SK-N-SH (cell line): ENCODE results near the gene TGM5. TPM values are rescaled to one million over a fixed set of nuclear protein-coding genes. Genes with fewer than 3 reads are reported as not detected.

Source experiments
- CTCF ChIA-PET: fragments of 300-600, 350-600 bp; formaldehyde crosslinking; extraction: SDS; loops from one replicate; lab custom pipeline; 2021; lab: Yijun Ruan, JAX
- POLR2A ChIA-PET: fragments of 350-600 bp; sonication (Branson Sonifier 250); formaldehyde crosslinking; extraction: SDS; loops from one replicate; lab custom pipeline; 2020; ENCODE audit warnings: antibody characterized with exemption, inconsistent platforms; lab: Yijun Ruan, JAX
- DNase-seq: peaks from one replicate; pipeline ENCODE4 v3.0.0; 2012
- H2AFZ ChIP-seq: fragments of 200-600 bp; sonication (generic); 2 replicates; pipeline ENCODE4 v1.8.1; 2016; ENCODE audit warnings: antibody characterized with exemption, mild to moderate bottlenecking, low read depth
- H3F3A ChIP-seq: fragments of 200-600 bp; sonication (generic); replicated peaks from 2 replicates; pipeline ENCODE3; 2016; ENCODE audit warnings: antibody characterized with exemption, mild to moderate bottlenecking; ENCODE audit not compliant: insufficient read depth
- H3K27ac ChIP-seq, 2 experiments: fragments of 200-500 bp in 1 of 2; fragments of 200-600 bp in 1 of 2; sonication (Bioruptor generic) in 1 of 2; sonication (generic), shearing (Covaris generic) in 1 of 2; 2 replicates each; pipeline versions ENCODE4 v1.5.1 to v1.6.1; 2014 to 2016; ENCODE audit warnings: low read depth in 2 of 2, inconsistent platforms in 1 of 2, low read length in 1 of 2, mild to moderate bottlenecking in 1 of 2, mixed read lengths in 1 of 2
- H3K27me3 ChIP-seq: fragments of 200-600 bp; sonication (generic), shearing (Covaris generic); 2 replicates; pipeline ENCODE4 v1.6.1; 2016; ENCODE audit warnings: mixed run types; ENCODE audit not compliant: insufficient read depth
- H3K36me3 ChIP-seq, 2 experiments: fragments of 200-500 bp in 1 of 2; fragments of 200-600 bp in 1 of 2; sonication (Bioruptor generic) in 1 of 2; sonication (generic) in 1 of 2; replicated peaks in 1 of 2; 2 replicates each; pipeline versions ENCODE3 to v1.5.1; 2014 to 2016; ENCODE audit warnings: low read length in 1 of 2, mild to moderate bottlenecking in 1 of 2; ENCODE audit not compliant: insufficient read depth in 2 of 2, control insufficient read depth in 1 of 2
- H3K4me1 ChIP-seq, 2 experiments: fragments of 200-500 bp in 1 of 2; fragments of 200-600 bp in 1 of 2; sonication (Bioruptor generic) in 1 of 2; sonication (generic), shearing (Covaris generic) in 1 of 2; 2 replicates each; pipeline versions ENCODE4 v1.5.1 to v1.6.1; 2014 to 2016; ENCODE audit warnings: low read depth in 1 of 2, low read length in 1 of 2, mixed run types in 1 of 2; ENCODE audit not compliant: insufficient read depth in 2 of 2, control insufficient read depth in 1 of 2
- H3K4me2 ChIP-seq: fragments of 200-600 bp; sonication (generic), shearing (Covaris generic); 2 replicates; pipeline ENCODE4 v1.6.1; 2017; ENCODE audit warnings: mixed run types
- H3K4me3 ChIP-seq, 2 experiments: fragments of 200-500 bp in 1 of 2; fragments of 200-600 bp in 1 of 2; sonication (Bioruptor generic) in 1 of 2; sonication (generic), shearing (Covaris generic) in 1 of 2; 2 replicates each; pipeline versions ENCODE4 v1.5.1 to v1.8.1; 2014 to 2016; ENCODE audit warnings: low read depth in 2 of 2, inconsistent platforms in 1 of 2, low read length in 1 of 2, mild to moderate bottlenecking in 1 of 2, mixed read lengths in 1 of 2, moderate library complexity in 1 of 2
- H3K79me2 ChIP-seq: fragments of 200-600 bp; sonication (generic); 2 replicates; pipeline ENCODE4 v1.8.1; 2017; ENCODE audit warnings: mild to moderate bottlenecking; ENCODE audit not compliant: insufficient read depth
- H3K9ac ChIP-seq: fragments of 200-600 bp; sonication (generic); 2 replicates; pipeline ENCODE4 v1.6.1; 2017; ENCODE audit warnings: mixed run types
- H3K9me2 ChIP-seq: fragments of 200-600 bp; sonication (generic); 2 replicates; pipeline ENCODE4 v1.6.1; 2017; ENCODE audit warnings: mixed run types
- H3K9me3 ChIP-seq: fragments of 200-600 bp; sonication (generic); 2 replicates; pipeline ENCODE4 v1.6.1; 2017; ENCODE audit warnings: mixed run types, mild to moderate bottlenecking, moderate library complexity
- H4K20me1 ChIP-seq: fragments of 200-600 bp; sonication (generic); 2 replicates; pipeline ENCODE4 v1.6.1; 2017; ENCODE audit warnings: mild to moderate bottlenecking, mixed run types; ENCODE audit not compliant: insufficient read depth
- ELF1 ChIP-seq: IDR thresholded peaks from 2 replicates; pipeline ENCODE4 v1.4.0; 2012
- EP300 ChIP-seq, 2 experiments: IDR thresholded peaks; 2 replicates each; pipeline versions ENCODE4 v1.4.0 to v1.6.1; 2012; ENCODE audit warnings: borderline replicate concordance in 1 of 2, low read depth in 1 of 2, low read length in 1 of 2
- EZH2phosphoT487 ChIP-seq: fragments of 200-600 bp; sonication (generic); IDR thresholded peaks from 2 replicates; pipeline ENCODE4 v1.6.1; 2017; ENCODE audit warnings: low read depth, mixed run types, mild to moderate bottlenecking, antibody characterized with exemption, moderate library complexity, borderline replicate concordance
- FOSL2 ChIP-seq: IDR thresholded peaks from 2 replicates; pipeline ENCODE4 v1.4.0; 2012; ENCODE audit warnings: low read depth, mild to moderate bottlenecking, moderate library complexity, borderline replicate concordance
- FOXJ3 ChIP-seq: sonication (generic); formaldehyde crosslinking; IDR thresholded peaks from 2 replicates; pipeline ENCODE4 v1.5.1; 2020; ENCODE audit warnings: mild to moderate bottlenecking, missing genetic modification reagents
- GATA2 ChIP-seq: sonication (generic); formaldehyde crosslinking; IDR thresholded peaks from 2 replicates; pipeline ENCODE4 v1.5.0; 2020; ENCODE audit warnings: mild to moderate bottlenecking, missing genetic modification reagents
- JUND ChIP-seq: IDR thresholded peaks from 2 replicates; pipeline ENCODE4 v1.4.0; 2012
- MAX ChIP-seq: IDR thresholded peaks from 2 replicates; pipeline ENCODE4 v1.4.0; 2012; ENCODE audit warnings: low read depth
- MXI1 ChIP-seq: IDR thresholded peaks from 2 replicates; pipeline ENCODE4 v1.6.1; 2012; ENCODE audit warnings: mild to moderate bottlenecking, low read depth, low read length, improper control_type of control experiment
- PBX3 ChIP-seq: IDR thresholded peaks from 2 replicates; pipeline ENCODE4; 2012
- POLR2AphosphoS5 ChIP-seq: IDR thresholded peaks from 2 replicates; pipeline ENCODE4 v1.6.1; 2012; ENCODE audit warnings: low read depth, low read length
- RAD21 ChIP-seq: IDR thresholded peaks from 2 replicates; pipeline ENCODE4 v1.6.1; 2012; ENCODE audit warnings: mild to moderate bottlenecking, low read length
- SIN3A ChIP-seq: IDR thresholded peaks from 2 replicates; pipeline ENCODE4 v1.6.1; 2012; ENCODE audit warnings: low read depth, mild to moderate bottlenecking, low read length, moderate library complexity, borderline replicate concordance
- TCF12 ChIP-seq: IDR thresholded peaks from 2 replicates; pipeline ENCODE4 v1.4.0; 2012
- YY1 ChIP-seq: IDR thresholded peaks from 2 replicates; pipeline ENCODE4 v1.4.0; 2012; ENCODE audit warnings: low read depth, mild to moderate bottlenecking
- ZBTB33 ChIP-seq: IDR thresholded peaks from 2 replicates; pipeline ENCODE4 v1.4.0; 2012; ENCODE audit warnings: low read depth, borderline replicate concordance
- WGBS: methylation state at CpG from one replicate; pipeline ENCODE4 v1.1.6; 2017; ENCODE audit warnings: low lambda C conversion rate; 5-methylcytosine and 5-hydroxymethylcytosine counted together
- polyA plus RNA-seq, 3 experiments: library from polyadenylated mRNA; depleted of rRNA; stranded (reverse); fragments of >200 nt; gene quantifications; 2 replicates each; pipeline ENCODE4 v1.2.3, GENCODE V29; 2012
- TF ChIP-seq, protein P1 (sequence below): fragments of 150-350 bp; IDR thresholded peaks from 2 replicates; pipeline ENCODE4 v1.6.1; 2016; ENCODE audit warnings: mild to moderate bottlenecking, low read depth, low read length

TGM5 gene
- polyA plus RNA-seq, 1 of the 3 experiments (the other 2 are of a cell fraction): not detected

- H3K27ac ChIP-seq: no peak overlapping the region
- H3K4me3 ChIP-seq: no peak overlapping the region
- no peaks in the 10 kb centered on the region for H3K9me2 ChIP-seq
- DNase-seq: no peak
- no peaks in the 10 kb centered on the region for H3K4me1 ChIP-seq
- WGBS: 62% methylated on average over 4 of the region's 4 CpGs
- no peak overlapping the region for H3K4me2 ChIP-seq
- H3K27me3 ChIP-seq: no peaks in the 10 kb centered on the region; the same call in 1 of the 2 replicates
- H3K9me3 ChIP-seq: no peaks in the 10 kb centered on the region
- no peaks in the 10 kb centered on the region for H3K36me3 ChIP-seq
- H3F3A ChIP-seq: no peaks in the 10 kb centered on the region
- TF ChIP-seq SIN3A (no peak), EZH2phosphoT487 (no peak), FOXJ3 (CRISPR knock-in tag) (no peak), MAX (no peak), ELF1 (no peak), MXI1 (no peak), GATA2 (CRISPR knock-in tag) (no peak), POLR2AphosphoS5 (no peak), ZBTB33 (no peak), TCF12 (no peak)
- TF ChIP-seq, protein P1, sequence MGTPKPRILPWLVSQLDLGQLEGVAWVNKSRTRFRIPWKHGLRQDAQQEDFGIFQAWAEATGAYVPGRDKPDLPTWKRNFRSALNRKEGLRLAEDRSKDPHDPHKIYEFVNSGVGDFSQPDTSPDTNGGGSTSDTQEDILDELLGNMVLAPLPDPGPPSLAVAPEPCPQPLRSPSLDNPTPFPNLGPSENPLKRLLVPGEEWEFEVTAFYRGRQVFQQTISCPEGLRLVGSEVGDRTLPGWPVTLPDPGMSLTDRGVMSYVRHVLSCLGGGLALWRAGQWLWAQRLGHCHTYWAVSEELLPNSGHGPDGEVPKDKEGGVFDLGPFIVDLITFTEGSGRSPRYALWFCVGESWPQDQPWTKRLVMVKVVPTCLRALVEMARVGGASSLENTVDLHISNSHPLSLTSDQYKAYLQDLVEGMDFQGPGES: no peak
- H3K79me2 ChIP-seq: no peaks in the 10 kb centered on the region
- CTCF ChIA-PET: interaction anchor here (2.9 to 4.5 kb wide), 2 partner anchors 19 kb away, joined by 9 to 16 read pairs; no protein-coding TSS in a partner anchor
- H3K9ac ChIP-seq: no peak overlapping the region
- POLR2A ChIA-PET: no interaction called here
- no peaks in the 10 kb centered on the region for H4K20me1 ChIP-seq
- H2AFZ ChIP-seq: no peak overlapping the region
Observed at GRCh38 chr15:43244092-43244491, 22.6 kb downstream of the TGM5 start.

GRCh38 chr15:43243020-43243645 is 23.6 kb downstream of the TGM5 start:
- Histone ChIP-seq H3K9me3 (no peaks in the 10 kb centered on the region), H4K20me1 (no peaks in the 10 kb centered on the region), H3K9me2 (no peaks in the 10 kb centered on the region), H3K9ac (no peak overlapping the region), H3K36me3 (no peaks in the 10 kb centered on the region), H3F3A (no peaks in the 10 kb centered on the region), H3K27ac (no peak overlapping the region), H3K4me1 (peaks cover 0 to 6% of the 10 kb centered on the region in 2 experiments; a peak in 1 of 4 replicates), H2AFZ (no peak overlapping the region), H3K27me3 (no peaks in the 10 kb centered on the region; the same call in 1 of the 2 replicates), H3K4me3 (no peak overlapping the region), H3K79me2 (no peaks in the 10 kb centered on the region), H3K4me2 (no peak overlapping the region)
- TF ChIP-seq YY1 (no peak), JUND (no peak), MAX (no peak), RAD21 (no peak), EP300 (IDR thresholded peaks at IDR 0.05; ENCODE audit: borderline replicate concordance in 1 of 2, low read depth in 1 of 2, low read length in 1 of 2) (no peak), PBX3 (no peak), FOSL2 (no peak), ZBTB33 (no peak), MXI1 (no peak)
- WGBS: 45% methylated on average over 2 of the region's 2 CpGs
- no peak for DNase-seq
- ChIA-PET POLR2A (no interaction called here), CTCF (interaction anchor here (1.1 to 4.5 kb wide), 4 partner anchors 8 to 42 kb away, joined by 3 to 16 read pairs (median 6); no protein-coding TSS in a partner anchor)
